Esophagus squamous epithelium (tissue), 4 donors: ENCODE results near the gene KRT7.

Source experiments
- CTCF ChIP-seq, 6 experiments: fragments of 450-650 bp in 4 of 6; fragments of 200-600 bp in 2 of 6; sonication (generic) in 2 of 6; IDR thresholded peaks; one replicate each; pipeline ENCODE4 v1.5.1; 2016 to 2019; ENCODE audit warnings: antibody characterized with exemption in 6 of 6, mild to moderate bottlenecking in 4 of 6, moderate library complexity in 4 of 6
- POLR2A ChIP-seq, 4 donors: fragments of 450-650 bp; IDR thresholded peaks; one replicate each; pipeline ENCODE4 v1.6.1; 2017; ENCODE audit warnings: antibody characterized with exemption in 4 of 4, mild to moderate bottlenecking in 4 of 4, moderate library complexity in 3 of 4

DNA sequence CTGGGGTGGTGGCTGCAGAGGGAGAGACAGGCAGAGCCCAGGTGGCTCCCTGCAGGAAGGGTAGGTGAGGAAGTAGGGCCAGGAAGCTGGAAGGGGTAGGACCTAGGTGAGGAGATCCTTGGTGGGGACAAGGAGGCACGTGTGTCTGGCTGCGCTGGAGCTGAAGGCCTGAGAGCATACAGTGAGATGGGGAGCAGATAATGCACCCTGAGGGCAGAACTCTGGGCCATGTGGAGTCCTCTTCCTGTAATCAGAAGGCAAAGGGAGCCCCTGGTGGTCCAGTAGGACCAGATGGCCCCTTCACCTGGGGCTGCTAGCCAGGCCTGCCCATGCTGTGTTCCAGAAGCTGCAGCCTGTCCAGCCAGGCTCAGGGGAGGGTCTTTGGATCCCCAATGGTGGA is 25.9 kb upstream of the KRT7 start:
- TF ChIP-seq POLR2A (IDR thresholded peaks at IDR 0.05), result no peak
- TF ChIP-seq CTCF (IDR thresholded peaks at IDR 0.05), result no peak
